T-helper 2 cell treated with Interferon-gamma antibody and Interleukin-4, amounts not matched to agents 5 μg/mL and 100 μg/mL, for 36 hours (primary cell): ENCODE data around the gene SOX30.

ENCODE experiments used
- DNase-seq: peaks from one replicate; pipeline ENCODE4 v3.0.0; 2021; ENCODE audit warnings: low spot score
- H3K27ac Mint-ChIP-seq: one replicate; pipeline ENCODE4 v1.8.0; 2021; ENCODE audit warnings: mild to moderate bottlenecking, mixed read lengths
- H3K27me3 Mint-ChIP-seq: one replicate; pipeline ENCODE4 v1.8.0; 2021; ENCODE audit warnings: low read depth, mixed read lengths
- H3K36me3 Mint-ChIP-seq: one replicate; pipeline ENCODE4 v1.8.0; 2021; ENCODE audit warnings: low read depth, mixed read lengths
- H3K4me1 Mint-ChIP-seq: one replicate; pipeline ENCODE4 v1.8.0; 2021; ENCODE audit warnings: low read depth, mixed read lengths
- H3K4me3 Mint-ChIP-seq: one replicate; pipeline ENCODE4 v1.8.0; 2022; ENCODE audit warnings: mild to moderate bottlenecking, moderate library complexity, mixed read lengths
- H3K9me3 Mint-ChIP-seq: one replicate; pipeline ENCODE4 v1.8.0; 2021; ENCODE audit warnings: mixed read lengths

Gene SOX30

DNA sequence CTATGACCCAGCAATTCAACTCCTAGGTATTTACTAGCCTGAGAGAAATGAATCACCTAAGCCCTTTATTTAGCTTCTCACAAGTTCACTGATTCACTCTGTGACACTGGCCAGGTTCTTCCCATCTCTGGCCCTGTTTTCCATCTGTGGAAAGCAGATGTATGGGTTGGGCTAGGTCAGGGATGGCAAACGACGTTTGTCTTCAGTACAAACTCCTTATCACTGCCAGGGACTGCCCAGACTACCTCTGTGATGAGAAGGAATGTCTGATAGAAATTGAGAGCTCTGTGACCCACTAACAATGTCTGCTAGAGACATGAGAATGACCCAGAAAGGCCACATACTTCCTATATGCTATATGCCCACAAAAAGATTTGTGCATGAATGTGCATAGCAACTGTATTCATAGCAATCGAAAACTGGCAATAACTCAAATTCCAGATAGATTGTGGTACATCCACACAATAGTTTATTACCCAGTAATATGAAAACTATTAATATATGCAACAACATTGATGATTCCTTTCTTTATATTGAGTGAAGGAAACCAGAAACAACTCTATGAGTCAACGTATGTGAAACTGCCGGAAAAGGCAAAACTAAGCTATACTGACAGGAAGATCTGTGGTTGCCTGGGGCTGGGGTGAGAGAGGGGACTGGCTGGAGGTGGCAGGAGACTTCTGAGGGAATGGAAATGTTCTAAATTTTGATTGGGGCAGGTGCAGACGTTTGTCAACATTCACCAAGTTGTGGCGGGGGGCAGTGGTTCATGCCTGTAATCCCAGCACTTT is 44.7 kb downstream of the SOX30 start:
- Mint-ChIP-seq H3K36me3 (peaks cover 4% of the 10 kb centered on the region), H3K27ac (peak overlapping the region; percentile 87), H3K4me1 (peaks cover 66% of the 10 kb centered on the region), H3K27me3 (no peaks in the 10 kb centered on the region), H3K9me3 (no peaks in the 10 kb centered on the region), H3K4me3 (peak overlapping the region; percentile 63)
- peak; percentile 74 for DNase-seq

DNA sequence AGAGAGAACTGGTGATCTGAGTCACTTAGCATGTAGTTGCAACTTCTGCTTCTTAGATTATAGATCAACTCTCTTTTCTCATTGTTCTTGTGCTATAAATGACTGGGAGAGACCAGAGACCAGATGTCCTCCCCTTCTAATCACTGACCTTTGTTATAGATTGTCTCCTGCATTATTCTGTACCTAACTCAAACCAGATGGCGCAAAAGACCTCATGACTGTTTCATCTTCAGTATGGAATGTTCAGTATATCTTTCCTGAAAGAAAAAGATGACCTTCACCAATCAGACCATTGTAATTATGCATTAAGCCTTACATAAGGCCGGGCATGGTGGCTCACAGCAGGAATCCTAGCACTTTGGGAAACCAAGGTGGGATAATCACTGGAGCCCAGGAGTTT is 46.2 kb downstream of the SOX30 start:
- peak overlapping the region; percentile 41 for H3K4me3 Mint-ChIP-seq
- H3K27ac Mint-ChIP-seq: peak overlapping the region; percentile 63
- H3K9me3 Mint-ChIP-seq: no peaks in the 10 kb centered on the region
- H3K36me3 Mint-ChIP-seq: peaks cover 4% of the 10 kb centered on the region
- peaks cover 68% of the 10 kb centered on the region for H3K4me1 Mint-ChIP-seq
- no peak for DNase-seq
- no peaks in the 10 kb centered on the region for H3K27me3 Mint-ChIP-seq

DNA sequence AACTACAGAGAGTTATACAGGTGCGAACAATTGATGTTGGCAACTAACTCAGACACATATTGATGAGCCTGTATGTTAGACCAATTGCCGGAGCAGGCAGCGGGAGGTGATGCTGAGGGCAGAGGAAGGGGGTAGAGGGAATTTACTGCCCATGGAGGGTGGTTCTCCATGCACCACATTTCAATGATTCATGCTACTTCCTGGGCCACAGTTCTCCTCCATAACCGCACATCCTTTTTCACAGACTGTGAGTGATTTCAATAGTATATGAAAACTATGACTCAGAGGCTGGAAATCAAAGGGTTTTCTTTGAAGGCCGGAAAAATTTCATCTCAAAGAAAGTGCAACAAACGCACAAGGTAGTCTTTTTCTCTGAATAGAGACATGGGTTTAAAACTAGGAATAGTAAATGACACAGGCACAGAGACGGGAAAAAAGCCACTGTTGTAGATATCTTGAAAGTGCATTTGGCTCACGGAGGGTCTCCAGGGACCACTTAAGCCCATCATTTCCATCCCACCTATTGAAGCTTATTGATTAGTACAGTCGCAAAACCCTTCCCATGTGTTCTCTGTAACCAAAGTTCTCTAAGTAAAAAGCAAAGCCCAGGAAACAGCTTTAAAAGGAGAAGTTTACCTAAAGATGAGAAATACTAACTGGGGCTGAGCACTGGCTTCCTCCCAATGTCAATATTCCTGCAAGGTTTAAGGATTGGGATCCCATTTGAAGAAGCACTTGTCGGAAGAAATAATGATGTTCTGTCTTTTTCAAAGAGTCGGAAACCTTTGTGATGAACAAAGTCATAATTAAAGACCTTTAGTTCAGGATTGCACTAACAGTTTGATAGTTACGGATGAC is 48.7 kb downstream of the SOX30 start:
- DNase-seq: peak; percentile 81
- Mint-ChIP-seq H3K4me1 (peaks cover 77% of the 10 kb centered on the region), H3K27me3 (no peaks in the 10 kb centered on the region), H3K36me3 (peaks cover 5% of the 10 kb centered on the region), H3K27ac (peak overlapping the region; percentile 91), H3K4me3 (peak overlapping the region; percentile 69), H3K9me3 (no peaks in the 10 kb centered on the region)

DNA sequence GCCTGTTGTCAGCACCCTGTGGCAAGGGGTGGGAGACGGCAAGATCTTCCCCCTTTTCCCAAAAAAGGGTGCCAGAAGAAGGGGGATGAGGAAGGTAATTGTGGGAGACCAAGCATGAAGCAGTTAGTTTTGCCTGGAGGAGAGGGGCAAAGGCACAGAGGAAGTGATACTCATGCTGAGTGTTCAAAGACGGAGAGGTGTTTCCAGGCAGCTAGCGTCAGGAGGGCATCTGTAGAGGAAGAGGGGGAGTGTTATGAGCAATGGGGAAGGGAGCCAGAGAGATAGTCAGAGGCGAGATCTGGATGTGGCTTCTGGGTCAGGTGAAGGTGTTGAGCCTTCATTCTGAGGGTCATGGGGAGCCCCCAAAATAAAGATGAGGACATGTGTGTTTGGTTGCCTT is 49.7 kb downstream of the SOX30 start:
- DNase-seq: peak; percentile 57
- H3K27ac Mint-ChIP-seq: peak overlapping the region; percentile 91
- H3K4me3 Mint-ChIP-seq: peak overlapping the region; percentile 69
- H3K27me3 Mint-ChIP-seq: no peaks in the 10 kb centered on the region
- peaks cover 76% of the 10 kb centered on the region for H3K4me1 Mint-ChIP-seq
- H3K9me3 Mint-ChIP-seq: peaks cover 4% of the 10 kb centered on the region
- H3K36me3 Mint-ChIP-seq: peaks cover 8% of the 10 kb centered on the region

DNA sequence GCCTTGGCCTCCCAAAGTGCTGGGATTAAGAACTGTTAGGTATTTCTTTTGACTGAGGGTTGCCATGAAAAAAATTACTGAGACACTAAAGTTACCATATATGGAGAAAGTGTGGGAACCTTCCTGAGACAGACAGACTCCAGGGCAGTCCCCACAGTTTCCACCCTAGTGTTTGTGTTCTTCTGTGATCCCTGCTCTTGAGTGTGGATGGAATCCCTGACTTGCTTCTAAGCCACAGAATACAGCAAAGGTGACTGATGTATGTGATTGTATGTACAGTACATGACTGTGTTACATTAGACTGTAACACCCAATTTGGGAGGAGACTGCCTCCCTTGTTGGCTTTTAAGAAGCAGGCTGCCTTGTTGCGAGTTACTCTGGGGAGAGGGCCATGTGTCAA is 52.0 kb downstream of the SOX30 start:
- H3K9me3 Mint-ChIP-seq: peaks cover 7% of the 10 kb centered on the region
- H3K27ac Mint-ChIP-seq: peak overlapping the region; percentile 72
- peak overlapping the region; percentile 43 for H3K4me3 Mint-ChIP-seq
- H3K27me3 Mint-ChIP-seq: no peaks in the 10 kb centered on the region
- peaks cover 10% of the 10 kb centered on the region for H3K36me3 Mint-ChIP-seq
- DNase-seq: peak; percentile 27
- peaks cover 84% of the 10 kb centered on the region for H3K4me1 Mint-ChIP-seq

DNA sequence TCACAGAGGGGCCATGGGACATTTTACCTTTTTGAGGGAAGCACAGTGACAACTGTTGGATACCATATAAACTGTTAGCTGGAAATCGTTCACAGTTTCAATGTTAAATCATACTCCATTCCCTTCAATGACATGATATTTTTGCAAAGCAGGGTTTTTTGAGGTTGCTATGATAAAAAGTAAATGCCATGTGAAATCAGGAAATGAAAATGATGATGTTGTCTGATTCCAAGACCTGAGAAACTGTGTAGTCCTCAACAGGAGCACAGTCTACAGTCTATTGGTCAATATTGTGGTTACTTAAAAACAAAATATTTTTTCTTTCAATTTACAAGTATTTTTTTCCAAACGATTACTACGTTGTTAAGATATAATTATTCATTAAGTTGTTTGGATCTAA is 52.7 kb downstream of the SOX30 start:
- peak overlapping the region; percentile 9 for H3K4me3 Mint-ChIP-seq
- peaks cover 10% of the 10 kb centered on the region for H3K36me3 Mint-ChIP-seq
- H3K27me3 Mint-ChIP-seq: no peaks in the 10 kb centered on the region
- H3K4me1 Mint-ChIP-seq: peaks cover 89% of the 10 kb centered on the region
- no peak for DNase-seq
- H3K27ac Mint-ChIP-seq: peak overlapping the region; percentile 60
- peaks cover 7% of the 10 kb centered on the region for H3K9me3 Mint-ChIP-seq

DNA sequence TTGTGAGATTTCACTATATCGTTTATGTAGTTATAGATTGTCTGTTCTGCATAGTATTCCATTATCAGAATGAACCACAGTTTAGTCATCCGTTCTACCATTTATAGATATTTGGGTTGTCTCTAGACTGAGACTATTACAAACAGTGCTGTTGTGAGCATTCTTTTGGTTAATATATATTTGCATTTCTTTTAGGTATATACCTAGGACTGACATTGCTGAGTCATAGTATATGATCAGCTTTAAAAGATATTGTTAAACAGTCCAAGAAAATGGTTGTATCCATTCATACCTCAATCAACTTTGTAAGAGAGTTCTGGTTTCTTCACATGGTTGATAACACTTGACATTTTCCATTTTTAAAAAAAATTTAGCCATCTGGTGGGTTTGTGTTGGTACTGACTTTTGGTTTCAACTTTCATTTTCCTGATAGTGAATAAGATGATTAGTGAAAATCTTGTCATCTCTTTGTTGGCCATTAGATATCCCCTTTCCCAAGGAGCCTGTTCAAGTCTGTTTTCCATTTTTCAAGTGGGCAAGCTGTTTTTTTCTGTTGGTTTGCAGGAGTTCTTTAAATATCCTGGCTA is 53.8 kb downstream of the SOX30 start:
- peaks cover 88% of the 10 kb centered on the region for H3K4me1 Mint-ChIP-seq
- H3K9me3 Mint-ChIP-seq: peaks cover 7% of the 10 kb centered on the region
- H3K36me3 Mint-ChIP-seq: peaks cover 10% of the 10 kb centered on the region
- peak overlapping the region; percentile 60 for H3K27ac Mint-ChIP-seq
- H3K4me3 Mint-ChIP-seq: peak overlapping the region; percentile 9
- no peaks in the 10 kb centered on the region for H3K27me3 Mint-ChIP-seq
- no peak for DNase-seq

DNA sequence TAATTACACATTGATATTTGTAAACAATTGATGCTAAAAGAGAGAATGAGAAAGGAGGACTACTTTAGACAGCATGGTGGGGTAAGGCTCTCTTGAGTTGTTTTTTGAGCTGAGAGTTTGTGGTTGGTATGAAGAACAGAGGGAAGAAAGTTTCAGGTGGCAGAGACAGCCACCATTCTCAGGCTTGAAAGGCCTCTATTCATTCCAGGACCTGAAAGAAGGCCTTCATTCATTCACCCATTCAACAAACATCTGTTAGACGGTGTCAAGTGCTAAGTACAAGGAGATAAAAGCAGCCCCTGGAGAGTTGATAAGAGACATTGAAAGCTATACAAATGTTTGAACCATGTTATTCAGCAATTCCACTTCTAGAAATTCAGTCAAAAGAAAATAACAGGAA is 55.0 kb downstream of the SOX30 start:
- DNase-seq: no peak
- H3K4me3 Mint-ChIP-seq: peak overlapping the region; percentile 58
- peaks cover 7% of the 10 kb centered on the region for H3K9me3 Mint-ChIP-seq
- peaks cover 87% of the 10 kb centered on the region for H3K4me1 Mint-ChIP-seq
- no peaks in the 10 kb centered on the region for H3K27me3 Mint-ChIP-seq
- H3K27ac Mint-ChIP-seq: peak overlapping the region; percentile 66
- H3K36me3 Mint-ChIP-seq: peaks cover 10% of the 10 kb centered on the region

DNA sequence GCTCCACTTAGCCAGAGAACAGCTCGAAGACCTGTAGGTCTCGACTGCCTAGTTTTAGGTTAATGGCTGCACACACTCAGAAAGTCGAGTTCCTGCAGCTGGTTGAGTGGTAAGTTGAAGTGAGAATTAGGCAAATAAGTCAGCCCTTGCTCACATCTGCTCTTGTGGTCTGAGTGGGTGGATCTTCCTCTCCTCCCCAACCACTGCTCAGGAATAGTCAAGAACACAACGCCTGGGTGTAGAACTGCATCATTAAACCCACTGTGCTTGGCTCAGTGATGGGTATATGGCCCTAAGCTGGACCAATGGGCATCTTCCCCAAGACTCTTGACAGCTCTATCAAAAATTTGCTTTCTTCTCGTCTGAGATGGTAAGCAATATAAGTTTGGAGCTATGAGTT is 55.8 kb downstream of the SOX30 start:
- H3K27me3 Mint-ChIP-seq: no peaks in the 10 kb centered on the region
- peak; percentile 80 for DNase-seq
- peak overlapping the region; percentile 76 for H3K27ac Mint-ChIP-seq
- peaks cover 88% of the 10 kb centered on the region for H3K4me1 Mint-ChIP-seq
- H3K9me3 Mint-ChIP-seq: peaks cover 14% of the 10 kb centered on the region
- peak overlapping the region; percentile 58 for H3K4me3 Mint-ChIP-seq
- H3K36me3 Mint-ChIP-seq: peaks cover 16% of the 10 kb centered on the region

DNA sequence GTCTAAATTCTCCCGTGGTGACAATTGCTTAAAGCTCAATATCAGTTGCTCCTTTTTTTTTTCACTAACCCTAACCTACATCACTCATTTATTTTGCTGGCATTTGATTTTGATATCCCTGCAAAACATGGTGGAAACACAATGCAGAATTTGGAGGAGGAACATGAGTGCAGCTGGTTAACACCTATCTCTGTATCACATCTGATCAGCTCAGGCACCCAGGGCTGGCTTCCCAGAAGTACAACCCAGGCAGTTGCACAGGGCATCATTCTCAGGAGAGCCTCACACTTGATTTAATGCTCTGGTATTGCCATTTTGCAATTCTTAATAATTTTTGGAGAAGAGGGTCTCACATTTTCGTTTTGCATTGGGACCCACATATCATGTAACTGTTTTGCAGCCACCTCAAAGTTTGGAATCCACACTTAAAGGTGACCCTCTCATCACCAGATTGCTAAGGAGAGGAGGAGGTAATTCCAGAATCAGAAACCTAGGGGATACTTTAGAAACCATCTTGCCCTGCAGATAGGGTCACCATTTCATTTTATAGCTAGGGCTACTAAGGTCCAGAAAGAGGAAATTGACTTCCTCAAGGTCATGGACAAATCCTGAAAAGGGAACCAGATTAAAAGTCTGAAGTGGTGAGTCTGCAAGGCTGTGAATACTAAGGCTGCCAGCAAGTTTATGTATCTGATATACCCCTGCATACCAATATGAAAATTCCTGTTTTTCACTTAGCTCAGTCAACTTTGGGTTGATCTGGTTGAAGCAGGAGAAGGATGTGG is 57.4 kb downstream of the SOX30 start:
- Mint-ChIP-seq H3K9me3 (peaks cover 15% of the 10 kb centered on the region), H3K27ac (peak overlapping the region; percentile 83), H3K36me3 (peaks cover 16% of the 10 kb centered on the region), H3K4me1 (peaks cover 81% of the 10 kb centered on the region), H3K27me3 (no peaks in the 10 kb centered on the region), H3K4me3 (peak overlapping the region; percentile 79)
- DNase-seq: no peak

DNA sequence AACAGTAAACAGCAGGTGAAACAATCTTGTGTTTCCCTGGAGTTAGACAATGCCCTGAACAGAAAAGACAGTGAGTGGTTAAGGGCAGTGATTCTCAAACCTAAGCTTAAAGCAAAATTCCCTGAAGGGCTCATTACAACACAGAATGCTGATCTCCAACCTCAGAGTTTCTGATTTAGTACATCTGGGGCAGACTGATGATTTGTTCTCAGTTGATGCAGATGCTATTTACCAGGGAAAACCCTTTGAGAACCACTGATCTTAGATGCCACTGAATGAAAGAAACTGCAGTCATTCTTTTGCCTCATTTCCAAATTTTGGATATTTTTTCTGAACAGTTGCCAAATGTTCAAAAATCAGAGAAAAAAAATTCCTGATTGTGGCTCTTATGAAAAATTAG is 58.0 kb downstream of the SOX30 start:
- peaks cover 17% of the 10 kb centered on the region for H3K36me3 Mint-ChIP-seq
- DNase-seq: no peak
- H3K4me3 Mint-ChIP-seq: peak overlapping the region; percentile 79
- H3K27ac Mint-ChIP-seq: peak overlapping the region; percentile 83
- H3K27me3 Mint-ChIP-seq: no peaks in the 10 kb centered on the region
- peaks cover 15% of the 10 kb centered on the region for H3K9me3 Mint-ChIP-seq
- H3K4me1 Mint-ChIP-seq: peaks cover 78% of the 10 kb centered on the region

DNA sequence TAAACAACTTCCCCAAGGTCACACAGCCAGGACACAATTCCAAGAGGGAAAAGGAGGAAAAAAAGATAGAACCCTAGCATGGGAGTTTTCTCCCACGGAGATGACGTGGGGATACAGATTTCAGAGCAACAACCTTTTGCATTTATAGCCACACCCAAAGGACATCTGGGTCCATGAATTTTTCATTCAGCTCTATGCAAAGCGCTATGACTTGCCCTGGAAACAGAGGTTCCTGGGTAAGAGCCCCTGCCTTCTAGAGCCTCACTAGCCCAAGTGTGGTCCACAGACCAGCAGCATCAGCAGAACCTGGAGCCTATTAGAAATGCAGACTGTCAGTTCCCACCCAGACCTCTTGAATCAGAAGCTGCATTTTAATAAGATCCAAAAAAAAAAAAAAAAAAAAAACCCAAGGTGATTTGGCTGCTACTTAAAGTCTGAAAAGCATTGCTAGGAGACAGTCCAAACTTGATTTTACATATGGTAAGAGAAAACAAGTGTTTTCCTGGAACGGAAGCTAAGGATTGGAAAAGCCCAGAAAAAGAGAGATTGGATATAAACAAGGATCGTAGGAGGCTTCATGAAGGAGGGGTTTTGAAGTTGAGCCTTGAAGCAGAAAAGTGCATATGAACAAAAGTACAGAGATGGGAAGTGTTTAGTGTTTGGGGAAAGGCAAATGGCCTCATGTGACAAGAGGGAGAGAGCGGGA is 59.0 kb downstream of the SOX30 start:
- no peak for DNase-seq
- peak overlapping the region; percentile 35 for H3K4me3 Mint-ChIP-seq

DNA sequence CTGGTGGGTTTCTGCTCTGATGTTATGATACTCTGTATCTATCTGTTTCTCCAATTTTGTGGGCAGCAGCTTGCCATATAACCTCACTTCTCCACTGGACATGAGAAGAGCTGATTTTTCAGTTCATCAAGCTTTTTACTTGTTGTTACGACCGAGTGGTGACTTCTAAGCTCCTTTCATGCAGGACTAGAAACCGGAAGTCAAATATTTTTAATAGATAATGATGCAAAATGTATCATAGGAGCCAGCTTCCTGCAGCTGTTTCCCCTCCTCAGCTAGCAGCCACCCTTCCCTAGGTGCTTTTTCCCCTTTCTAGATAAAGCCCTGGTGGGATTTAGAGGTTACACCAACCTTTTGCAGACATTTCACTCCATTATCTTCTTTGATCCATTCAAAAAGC is 59.6 kb downstream of the SOX30 start:
- peaks cover 16% of the 10 kb centered on the region for H3K9me3 Mint-ChIP-seq
- H3K27me3 Mint-ChIP-seq: no peaks in the 10 kb centered on the region
- H3K36me3 Mint-ChIP-seq: peaks cover 11% of the 10 kb centered on the region
- peak overlapping the region; percentile 69 for H3K27ac Mint-ChIP-seq
- peaks cover 65% of the 10 kb centered on the region for H3K4me1 Mint-ChIP-seq
- DNase-seq: no peak
- peak overlapping the region; percentile 35 for H3K4me3 Mint-ChIP-seq

More for the DNA sequence above, 59.0 kb downstream of the SOX30 start:
- Mint-ChIP-seq H3K4me1 (peaks cover 67% of the 10 kb centered on the region), H3K36me3 (peaks cover 13% of the 10 kb centered on the region), H3K27ac (peak overlapping the region; percentile 69), H3K9me3 (peaks cover 11% of the 10 kb centered on the region), H3K27me3 (no peaks in the 10 kb centered on the region)
